Transverse colon (tissue), 4 donors: ENCODE data around the gene TXNIP. TPM values are rescaled to one million over a fixed set of nuclear protein-coding genes. Genes with fewer than 3 reads are reported as not detected.

Experiments used
- DNase-seq: peaks from one replicate; pipeline ENCODE4 v3.0.0-alpha.2; 2019
- H3K27ac ChIP-seq, 4 donors: fragments of 200-600 bp; sonication (generic); 2 replicates each; pipeline ENCODE4 v1.5.1; 2016 to 2018; ENCODE audit warnings: inconsistent platforms in 4 of 4
- H3K27me3 ChIP-seq: fragments of 200-600 bp; sonication (generic); 2 replicates; pipeline ENCODE4 v1.5.1; 2017; ENCODE audit warnings: inconsistent platforms
- H3K36me3 ChIP-seq, 4 donors: fragments of 200-600 bp; sonication (generic); 2 replicates each; pipeline ENCODE4 v1.5.1; 2017 to 2019; ENCODE audit warnings: inconsistent platforms in 4 of 4
- H3K4me1 ChIP-seq, 4 donors: fragments of 200-600 bp; sonication (generic); 2 replicates each; pipeline ENCODE4 v1.5.1; 2017 to 2020; ENCODE audit warnings: inconsistent platforms in 4 of 4
- H3K4me3 ChIP-seq, 4 donors: fragments of 200-600 bp; sonication (generic); 1 replicate in 1 of 4; 2 replicates in 3 of 4; pipeline versions ENCODE4 v1.5.1 to v1.6.1; 2017 to 2019; ENCODE audit warnings: inconsistent platforms in 4 of 4
- H3K9me3 ChIP-seq, 2 donors: fragments of 200-600 bp; sonication (generic); 2 replicates each; pipeline ENCODE4 v1.5.1; 2017 to 2019; ENCODE audit warnings: inconsistent platforms in 2 of 2
- EP300 ChIP-seq: sonication (generic); formaldehyde crosslinking; IDR thresholded peaks from one replicate; pipeline ENCODE4 v1.6.1; 2017; ENCODE audit warnings: antibody characterized with exemption, low read depth
- POLR2A ChIP-seq: fragments of 450-650 bp; IDR thresholded peaks from one replicate; pipeline ENCODE4 v1.6.1; 2016; ENCODE audit warnings: antibody characterized with exemption, mild to moderate bottlenecking, moderate library complexity
- POLR2AphosphoS5 ChIP-seq, 3 donors: sonication (generic); formaldehyde crosslinking; IDR thresholded peaks; one replicate each; pipeline ENCODE4 v1.6.1; 2016; ENCODE audit warnings: antibody characterized with exemption in 3 of 3
- WGBS, 2 donors: methylation state at CpG; one replicate each; pipeline ENCODE4 v1.1.5; 2018; ENCODE audit warnings: low coverage in 1 of 2; 5-methylcytosine and 5-hydroxymethylcytosine counted together
- in situ Hi-C, 4 donors: fragments of 200-750 bp; cut with MboI; loops; one replicate each; pipeline versions ENCODE4 v1.15.0 to v1.15.1; 2017; ENCODE audit warnings: low sequenced_read_pairs in 3 of 4, low pct_ligation_motif_present in 1 of 4, low pct_unique_long_range_greater_than_20kb in 1 of 4
- intact Hi-C: fragments of 100-400 bp; cut with DNase I; formaldehyde crosslinking; loops from one replicate; pipeline ENCODE4 v1.15.1; 2023; ENCODE audit warnings: low total_unique reads
- total RNA-seq, 4 donors: library from RNA; depleted of rRNA; stranded (reverse); fragments of >200 nt; gene quantifications; one replicate each; pipeline ENCODE4 v1.1.0, GENCODE V29; 2016
- TF ChIP-seq, protein P1 (sequence below), 5 experiments: fragments of 200-600 bp in 3 of 5; fragments of 450-650 bp in 2 of 5; sonication (generic) in 3 of 5; IDR thresholded peaks; 1 replicate in 2 of 5; 2 replicates in 3 of 5; pipeline ENCODE4 v1.5.1; 2016 to 2017; ENCODE audit warnings: antibody characterized with exemption in 5 of 5, inconsistent platforms in 3 of 5, mild to moderate bottlenecking in 2 of 5, moderate library complexity in 1 of 5

The TXNIP gene
- total RNA-seq, 4 donors from 2014 or later: 296 to 2,602 (median 982) TPM

DNA sequence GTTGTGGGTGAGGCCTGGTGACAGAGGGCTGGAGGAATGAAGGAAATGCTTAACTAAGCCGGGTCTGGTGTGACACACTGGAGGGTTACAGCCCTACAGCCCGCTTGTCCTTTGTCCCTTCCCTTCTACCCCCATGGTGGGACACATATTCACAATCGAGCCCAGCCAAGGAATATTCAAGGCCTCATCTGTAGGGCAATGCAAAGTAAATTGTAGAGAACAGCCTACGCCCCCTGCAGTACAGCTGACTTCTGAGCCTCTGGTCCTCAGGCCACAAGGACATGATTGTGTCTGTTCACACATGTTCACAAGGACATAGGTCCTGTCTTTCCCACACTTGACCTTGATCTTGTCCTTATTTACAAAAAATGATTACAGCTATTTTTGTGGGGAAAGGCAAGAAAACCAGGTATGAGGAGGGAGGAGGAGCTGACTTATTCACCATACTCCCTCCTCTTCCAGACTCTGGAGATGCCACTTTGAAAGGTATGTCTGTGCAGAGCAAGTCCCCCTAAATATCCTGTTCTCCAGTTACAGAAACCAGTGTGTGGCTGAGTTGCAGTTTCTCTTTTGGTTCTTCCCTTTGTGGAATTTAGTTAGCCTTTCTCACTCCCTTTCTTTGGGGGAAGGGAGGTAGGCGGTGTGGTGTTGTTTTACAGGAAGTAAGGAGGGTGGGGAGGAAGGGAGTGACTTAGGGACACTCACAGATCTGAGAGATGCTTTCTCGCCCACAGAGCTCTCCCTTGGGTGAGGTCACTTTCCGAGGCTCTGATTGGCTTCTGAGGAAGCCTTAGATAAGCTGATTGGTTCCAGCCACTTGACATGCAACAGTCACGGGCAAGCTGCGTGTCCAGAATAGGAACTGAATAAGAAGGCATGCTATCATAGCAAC is 17.3 kb downstream of the TXNIP start:
- peak; percentile 96 for DNase-seq
- WGBS, 2 donors: 0 to 6% methylated on average over 3 to 9 of the region's 9 CpGs
- Histone ChIP-seq H3K36me3 (no peaks in the 10 kb centered on the region), H3K27me3 (no peaks in the 10 kb centered on the region), H3K9me3 (no peaks in the 10 kb centered on the region), H3K4me1 (peaks cover 55 to 68% (median 59%) of the 10 kb centered on the region in 4 donors), H3K4me3 (peak overlapping the region in 3 of 4 donors; percentile 9 to 31 (median 12)), H3K27ac (peak overlapping the region; percentile 97 to 99 (median 98))
- TF ChIP-seq, protein P1, sequence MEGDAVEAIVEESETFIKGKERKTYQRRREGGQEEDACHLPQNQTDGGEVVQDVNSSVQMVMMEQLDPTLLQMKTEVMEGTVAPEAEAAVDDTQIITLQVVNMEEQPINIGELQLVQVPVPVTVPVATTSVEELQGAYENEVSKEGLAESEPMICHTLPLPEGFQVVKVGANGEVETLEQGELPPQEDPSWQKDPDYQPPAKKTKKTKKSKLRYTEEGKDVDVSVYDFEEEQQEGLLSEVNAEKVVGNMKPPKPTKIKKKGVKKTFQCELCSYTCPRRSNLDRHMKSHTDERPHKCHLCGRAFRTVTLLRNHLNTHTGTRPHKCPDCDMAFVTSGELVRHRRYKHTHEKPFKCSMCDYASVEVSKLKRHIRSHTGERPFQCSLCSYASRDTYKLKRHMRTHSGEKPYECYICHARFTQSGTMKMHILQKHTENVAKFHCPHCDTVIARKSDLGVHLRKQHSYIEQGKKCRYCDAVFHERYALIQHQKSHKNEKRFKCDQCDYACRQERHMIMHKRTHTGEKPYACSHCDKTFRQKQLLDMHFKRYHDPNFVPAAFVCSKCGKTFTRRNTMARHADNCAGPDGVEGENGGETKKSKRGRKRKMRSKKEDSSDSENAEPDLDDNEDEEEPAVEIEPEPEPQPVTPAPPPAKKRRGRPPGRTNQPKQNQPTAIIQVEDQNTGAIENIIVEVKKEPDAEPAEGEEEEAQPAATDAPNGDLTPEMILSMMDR (IDR thresholded peaks at IDR 0.05): peak in 4 of 5 experiments; percentile 17 to 53 (median 30)
- TF ChIP-seq POLR2AphosphoS5 (IDR thresholded peaks at IDR 0.05) (peak; percentile 88 to 90 (median 90)), EP300 (peak; percentile 76), POLR2A (no peak)
- in situ Hi-C loops: loop anchor here in 3 of 4 donors (5.0 to 10.0 kb wide), 2 partner anchors 33 to 46 kb away; partner anchors contain the start of gene HJV (in 1 of the 3)
- intact Hi-C loops: loop anchor here (2.0 kb wide), 1 partner anchor 20 kb away; no protein-coding TSS in a partner anchor

DNA sequence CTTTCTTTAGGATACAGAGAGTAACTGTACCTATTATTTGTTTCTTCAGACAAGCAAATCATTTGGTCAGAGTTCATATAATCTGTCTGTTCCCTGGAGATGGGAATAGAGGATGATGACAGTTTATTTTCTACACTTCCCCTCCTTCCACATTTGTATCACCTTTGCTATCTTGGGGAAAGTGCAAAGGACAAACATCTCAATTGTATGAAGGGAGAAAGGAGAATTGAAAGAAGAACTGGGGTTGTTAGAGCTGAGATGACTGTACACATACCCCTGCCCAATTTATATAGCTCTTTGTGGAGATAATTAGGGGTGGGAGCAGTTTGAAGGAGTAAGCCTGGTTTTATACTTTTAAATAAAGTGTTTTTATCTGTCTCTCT is 17.9 kb downstream of the TXNIP start:
- Histone ChIP-seq H3K9me3 (no peaks in the 10 kb centered on the region), H3K4me3 (peak overlapping the region in 1 of 4 donors; percentile 31), H3K27me3 (no peaks in the 10 kb centered on the region), H3K27ac (peak overlapping the region; percentile 97 to 99 (median 98)), H3K36me3 (no peaks in the 10 kb centered on the region), H3K4me1 (peaks cover 49 to 62% (median 53%) of the 10 kb centered on the region in 4 donors)
- intact Hi-C loops: loop anchor here (2.0 kb wide), 1 partner anchor 20 kb away; no protein-coding TSS in a partner anchor
- DNase-seq: no peak
- TF ChIP-seq EP300 (no peak), POLR2AphosphoS5 (IDR thresholded peaks at IDR 0.05) (no peak), POLR2A (no peak)
- TF ChIP-seq, protein P1 (IDR thresholded peaks at IDR 0.05): no peak
- in situ Hi-C loops: loop anchor here in 3 of 4 donors (5.0 to 10.0 kb wide), 2 partner anchors 34 to 46 kb away; partner anchors contain the start of gene HJV (in 1 of the 3)

DNA sequence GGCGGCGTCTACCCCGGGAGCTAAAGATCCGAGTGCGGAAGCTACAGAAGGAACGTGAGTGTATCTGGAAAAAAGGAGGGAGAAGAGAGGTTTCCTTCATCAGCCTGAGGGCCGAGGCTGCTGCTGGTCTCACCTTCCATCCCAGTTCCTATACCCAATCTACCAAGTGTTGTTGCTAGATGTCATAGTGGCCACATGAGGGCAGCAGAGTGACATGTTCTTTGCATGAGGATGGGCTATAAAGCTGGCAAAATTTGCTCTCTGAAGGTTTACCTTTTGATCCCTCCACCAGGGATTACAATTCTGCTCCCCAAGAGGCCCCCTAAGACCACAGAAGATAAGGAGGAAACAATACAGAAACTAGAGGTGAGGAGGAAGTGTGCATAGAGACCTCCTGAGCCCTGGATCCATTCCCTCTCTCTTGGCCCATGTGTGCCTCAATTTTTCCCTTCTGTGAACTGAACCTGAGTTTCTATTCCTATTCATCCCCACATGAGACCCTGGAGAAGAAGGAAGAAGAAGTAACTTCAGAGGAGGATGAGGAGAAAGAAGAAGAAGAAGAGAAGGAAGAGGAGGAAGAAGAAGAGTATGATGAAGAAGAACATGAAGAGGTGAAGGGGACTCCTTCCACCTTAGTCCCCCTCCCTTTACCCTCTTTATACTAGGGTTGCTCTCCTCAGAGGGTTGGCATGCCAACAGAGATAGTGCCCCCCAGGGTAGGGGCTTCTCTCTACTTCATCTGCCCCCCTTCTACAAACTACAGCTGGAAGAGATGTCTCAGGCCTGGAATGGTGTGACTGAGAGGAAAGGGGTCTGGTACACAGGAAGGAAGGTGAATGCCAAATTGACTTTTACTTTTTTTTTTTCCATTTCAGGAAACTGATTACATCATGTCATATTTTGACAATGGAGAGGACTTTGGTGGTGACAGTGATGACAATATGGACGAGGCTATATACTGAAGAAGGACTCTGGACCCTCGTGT is 18.6 kb downstream of the TXNIP start:
- in situ Hi-C loops (loop anchor here in 3 of 4 donors (5.0 to 10.0 kb wide), 2 partner anchors 35 to 47 kb away; partner anchors contain the start of gene HJV (in 1 of the 3)), intact Hi-C loops (loop anchor here (2.0 kb wide), 2 partner anchors 21 to 35 kb away; no protein-coding TSS in a partner anchor)
- 14 to 30% methylated on average over 9 of the region's 9 CpGs for WGBS, 2 donors
- peak; percentile 84 for DNase-seq
- TF ChIP-seq EP300: no peak
- TF ChIP-seq, protein P1 (IDR thresholded peaks at IDR 0.05): peak; percentile 72 to 95 (median 82)
- TF ChIP-seq POLR2A: no peak
- peak in 2 of 3 donors; percentile 50 to 68 for TF ChIP-seq POLR2AphosphoS5 (IDR thresholded peaks at IDR 0.05)
- peak overlapping the region; percentile 97 to 99 (median 98) for H3K27ac ChIP-seq
- no peaks in the 10 kb centered on the region for H3K27me3 ChIP-seq
- H3K4me3 ChIP-seq: peak overlapping the region in 1 of 4 donors; percentile 31
- no peaks in the 10 kb centered on the region for H3K9me3 ChIP-seq
- H3K4me1 ChIP-seq: peaks cover 42 to 55% (median 47%) of the 10 kb centered on the region in 4 donors
- no peaks in the 10 kb centered on the region for H3K36me3 ChIP-seq
